Measurements from ENCODE around the gene KHDC4.

KHDC4 gene

GRCh38 chr1:155968670-155969069 lies 34.5 kb upstream of the KHDC4 start:
- peak; percentile 88 for DNase-seq

- no peak for DNase-seq
Measured at GRCh38 chr1:155968051-155968400, 33.8 kb upstream of the KHDC4 start.

GRCh38 chr1:155967341-155968050 lies 33.3 kb upstream of the KHDC4 start:
- no peak for DNase-seq

- DNase-seq, result no peak
Measured at GRCh38 chr1:155966750-155967149, 32.5 kb upstream of the KHDC4 start.

DNA sequence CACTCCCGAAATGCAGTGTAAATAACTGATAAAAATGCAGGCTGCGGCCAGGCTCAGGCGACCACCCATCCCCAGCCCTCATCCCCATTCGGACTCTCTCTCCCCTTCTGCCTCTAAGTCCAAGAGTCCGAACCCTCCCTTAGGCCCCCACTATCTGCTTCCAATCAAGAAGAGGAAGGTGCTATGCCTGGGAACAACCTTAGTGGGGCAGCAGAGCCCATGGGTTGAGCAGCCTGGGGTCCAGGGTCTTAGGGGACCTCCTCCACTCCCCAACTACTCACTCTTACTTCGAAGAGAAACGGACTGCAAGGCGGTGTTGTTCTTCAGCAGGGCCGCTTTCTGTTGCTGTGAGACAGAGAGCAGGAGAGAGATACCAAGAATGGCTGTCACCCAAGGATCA lies 31.9 kb upstream of the KHDC4 start:
- DNase-seq, result peak; percentile 40

DNA sequence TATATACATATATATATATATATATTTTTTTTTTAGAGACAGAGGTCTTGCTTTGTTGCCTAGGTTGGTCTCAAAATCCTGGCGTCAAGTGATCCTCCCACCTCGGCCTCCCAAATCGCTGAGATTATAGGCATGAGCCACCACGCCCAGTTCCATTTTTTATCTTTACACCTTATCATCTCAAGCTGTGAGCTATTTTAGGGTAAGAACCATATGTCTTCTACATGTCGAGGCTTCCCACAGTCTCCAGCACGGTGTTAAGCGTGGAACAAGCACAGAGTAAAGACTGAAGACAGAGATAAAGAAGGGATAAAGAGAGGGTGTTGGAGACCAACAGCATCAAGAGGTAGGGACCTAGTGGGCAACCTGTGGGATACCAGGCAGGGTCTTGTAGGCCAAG lies 30.0 kb upstream of the KHDC4 start:
- no peak for DNase-seq

GRCh38 chr1:155962599-155963211 lies 28.5 kb upstream of the KHDC4 start:
- DNase-seq, result no peak

DNA sequence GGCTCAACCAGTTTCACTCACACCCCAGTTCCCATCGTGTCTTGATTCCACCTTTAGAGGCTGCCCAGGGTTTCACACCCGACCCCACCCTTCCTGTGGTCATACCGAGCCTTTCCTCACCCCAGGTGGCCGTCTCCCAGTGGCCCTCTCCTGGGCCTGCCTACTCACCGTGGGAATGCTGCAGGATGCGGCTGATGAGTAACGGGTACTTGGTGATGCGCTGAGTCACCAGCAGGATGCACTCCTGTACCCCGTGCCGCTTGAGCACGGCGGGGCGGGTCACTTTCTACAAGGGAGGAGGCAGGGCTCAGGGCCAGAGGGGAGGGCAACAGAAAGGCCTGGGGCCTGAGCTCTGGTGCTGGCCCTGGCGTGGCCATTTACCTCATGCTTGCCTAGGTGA lies 27.7 kb upstream of the KHDC4 start:
- DNase-seq, result no peak

- DNase-seq, result no peak
Measured at GRCh38 chr1:155960081-155960745, 26.0 kb upstream of the KHDC4 start.

DNA sequence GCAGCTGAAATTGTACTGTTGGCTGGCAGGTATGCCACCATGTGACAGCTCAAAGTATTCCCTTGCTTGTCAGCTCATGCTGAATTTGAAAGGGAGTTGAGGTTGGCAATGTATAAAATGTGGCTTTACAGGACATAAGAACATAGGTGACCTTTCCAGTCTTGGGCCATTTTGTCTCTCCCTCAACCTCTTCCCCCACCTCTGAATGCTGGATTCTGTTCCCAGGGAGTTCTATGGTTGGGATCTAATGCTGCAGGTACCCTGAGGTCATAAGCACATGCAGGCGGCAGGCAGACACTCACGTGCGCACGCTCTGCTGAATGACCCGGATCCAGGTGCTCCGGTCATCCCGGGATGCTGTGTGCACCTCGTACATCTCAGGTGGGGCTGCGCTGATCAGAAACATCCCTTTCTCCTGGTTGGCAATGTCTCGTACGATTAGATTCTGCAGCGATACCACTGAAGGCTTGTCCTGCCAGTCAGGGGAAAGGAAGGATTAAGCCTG lies 23.2 kb upstream of the KHDC4 start:
- no peak for DNase-seq

- DNase-seq, result no peak
Measured at GRCh38 chr1:155954645-155955044, 20.4 kb upstream of the KHDC4 start.

DNA sequence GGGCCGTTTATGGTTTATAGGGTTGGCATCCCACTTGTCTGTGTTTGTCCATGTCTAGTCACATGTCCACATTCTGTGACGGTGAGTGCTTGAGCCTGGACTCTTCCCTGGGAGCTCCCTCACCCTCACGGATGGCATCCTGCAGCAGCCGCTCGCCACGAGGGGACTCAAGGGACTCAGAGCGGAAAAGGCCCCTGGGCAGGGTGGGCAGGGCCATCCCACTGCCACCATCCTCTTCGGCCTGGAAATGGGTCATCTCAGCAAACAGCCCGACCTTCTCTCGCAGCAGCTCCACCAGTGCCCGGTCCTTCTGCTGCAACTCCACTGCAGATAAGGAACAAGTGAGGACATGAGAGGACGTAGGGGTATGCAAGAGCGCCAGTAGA lies 18.3 kb upstream of the KHDC4 start:
- DNase-seq, result no peak

- DNase-seq, result no peak
Measured at GRCh38 chr1:155951753-155952504, 17.7 kb upstream of the KHDC4 start.

DNA sequence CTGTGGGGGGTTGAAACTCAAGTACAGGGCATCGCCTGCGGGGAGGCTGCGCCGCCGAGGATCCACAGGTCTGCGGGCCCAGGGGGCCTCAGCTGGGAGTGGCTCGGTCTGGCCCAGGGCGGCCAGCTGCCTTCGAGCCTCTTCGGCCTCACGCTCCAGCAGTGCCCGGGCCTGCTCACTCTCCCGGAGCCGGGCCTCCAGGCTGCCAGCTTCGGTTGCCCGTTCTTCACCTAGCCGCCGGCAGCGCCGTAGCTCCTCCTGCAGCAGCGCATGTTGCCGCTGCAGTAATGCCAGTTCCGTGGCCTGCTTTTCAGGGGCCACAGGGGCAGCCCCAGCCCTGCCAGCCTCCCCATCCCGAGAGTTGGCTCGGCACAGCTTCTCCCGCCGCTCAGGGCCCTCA lies 16.6 kb upstream of the KHDC4 start:
- no peak for DNase-seq

- DNase-seq, result no peak
Measured at GRCh38 chr1:155947741-155948140, 13.5 kb upstream of the KHDC4 start.

- DNase-seq, result no peak
Measured at GRCh38 chr1:155947292-155947691, 13.1 kb upstream of the KHDC4 start.

GRCh38 chr1:155946633-155947219 lies 12.5 kb upstream of the KHDC4 start:
- DNase-seq, result no peak

DNA sequence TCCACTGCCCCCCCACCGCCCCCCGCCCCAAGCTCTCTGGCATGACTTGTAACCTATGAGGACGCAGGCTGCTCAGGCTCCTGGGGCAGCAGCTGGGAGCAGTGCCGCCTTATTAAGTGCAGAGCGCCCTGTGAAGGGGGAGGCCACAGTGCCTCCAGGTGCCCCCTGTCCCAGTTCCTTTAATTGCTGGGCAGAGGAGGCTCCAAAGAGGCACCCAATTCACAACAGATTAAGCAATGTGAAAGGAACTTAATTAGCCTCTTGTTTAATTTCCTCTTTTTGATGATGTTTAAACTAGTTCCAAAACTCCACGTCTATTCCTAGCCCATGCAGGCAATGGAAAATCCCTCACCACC lies 10.2 kb upstream of the KHDC4 start:
- DNase-seq, result peak; percentile 46

DNA sequence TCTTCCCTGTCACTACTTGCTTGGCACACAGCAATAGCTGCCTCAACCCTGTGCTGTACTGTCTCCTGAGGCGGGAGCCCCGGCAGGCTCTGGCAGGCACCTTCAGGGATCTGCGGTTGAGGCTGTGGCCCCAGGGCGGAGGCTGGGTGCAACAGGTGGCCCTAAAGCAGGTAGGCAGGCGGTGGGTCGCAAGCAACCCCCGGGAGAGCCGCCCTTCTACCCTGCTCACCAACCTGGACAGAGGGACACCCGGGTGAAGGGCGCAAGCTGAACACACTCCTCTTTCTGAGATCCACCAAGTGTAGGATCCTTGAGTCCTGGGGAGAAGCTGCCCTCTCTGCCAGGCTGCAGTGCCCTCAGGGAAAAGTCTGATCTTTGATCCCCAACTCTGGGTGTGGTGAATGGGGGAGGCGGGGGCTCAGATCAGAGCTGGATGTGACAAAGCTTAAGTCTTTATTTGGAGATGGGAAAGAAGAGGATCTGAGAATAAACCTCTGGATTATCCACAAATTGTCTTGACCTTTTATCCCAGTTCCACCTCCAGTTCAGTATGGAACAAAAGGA lies 8.4 kb upstream of the KHDC4 start:
- no peak for DNase-seq

DNA sequence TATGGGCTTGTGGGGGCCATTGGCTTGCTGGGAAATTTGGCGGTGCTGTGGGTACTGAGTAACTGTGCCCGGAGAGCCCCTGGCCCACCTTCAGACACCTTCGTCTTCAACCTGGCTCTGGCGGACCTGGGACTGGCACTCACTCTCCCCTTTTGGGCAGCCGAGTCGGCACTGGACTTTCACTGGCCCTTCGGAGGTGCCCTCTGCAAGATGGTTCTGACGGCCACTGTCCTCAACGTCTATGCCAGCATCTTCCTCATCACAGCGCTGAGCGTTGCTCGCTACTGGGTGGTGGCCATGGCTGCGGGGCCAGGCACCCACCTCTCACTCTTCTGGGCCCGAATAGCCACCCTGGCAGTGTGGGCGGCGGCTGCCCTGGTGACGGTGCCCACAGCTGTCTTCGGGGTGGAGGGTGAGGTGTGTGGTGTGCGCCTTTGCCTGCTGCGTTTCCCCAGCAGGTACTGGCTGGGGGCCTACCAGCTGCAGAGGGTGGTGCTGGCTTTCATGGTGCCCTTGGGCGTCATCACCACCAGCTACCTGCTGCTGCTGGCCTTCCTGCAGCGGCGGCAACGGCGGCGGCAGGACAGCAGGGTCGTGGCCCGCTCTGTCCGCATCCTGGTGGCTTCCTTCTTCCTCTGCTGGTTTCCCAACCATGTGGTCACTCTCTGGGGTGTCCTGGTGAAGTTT lies 7.8 kb upstream of the KHDC4 start:
- no peak for DNase-seq

- peak; percentile 30 for DNase-seq
Measured at GRCh38 chr1:155940993-155941844, 7.0 kb upstream of the KHDC4 start, which contains the start of gene RXFP4. Gene RXFP4 (plus strand): TSS chr1:155941638. CDS start chr1:155941710, 72 bp downstream.
